ENCODE measurements around the gene ZNF101. TPM values are rescaled to one million over a fixed set of nuclear protein-coding genes. Genes with fewer than 3 reads are reported as not detected.

Gene ZNF101
- total and polyA plus RNA-seq, 9 donors: 2.9 to 12.6 (median 5.6) TPM

DNA sequence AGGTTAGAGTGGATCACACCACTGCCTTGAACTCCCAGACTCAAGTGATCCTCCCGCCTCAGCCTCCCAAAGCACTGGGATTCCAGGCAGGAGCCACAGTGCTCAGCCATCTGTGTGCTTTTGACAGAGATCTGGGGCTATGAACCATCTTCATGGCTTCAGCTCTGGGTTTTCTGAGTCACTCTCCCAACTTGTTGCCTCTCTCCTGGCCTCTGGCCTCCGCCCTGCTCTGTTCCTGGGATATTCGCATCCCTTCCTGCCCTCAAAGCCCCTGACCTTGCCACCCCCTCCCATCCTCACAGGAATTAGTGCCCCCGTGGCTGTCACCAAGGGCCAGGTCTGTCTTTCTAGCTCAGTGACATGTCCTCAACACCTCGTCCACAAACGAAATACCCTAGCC lies 19.5 kb upstream of the ZNF101 start:
- TF ChIP-seq, protein P1, sequence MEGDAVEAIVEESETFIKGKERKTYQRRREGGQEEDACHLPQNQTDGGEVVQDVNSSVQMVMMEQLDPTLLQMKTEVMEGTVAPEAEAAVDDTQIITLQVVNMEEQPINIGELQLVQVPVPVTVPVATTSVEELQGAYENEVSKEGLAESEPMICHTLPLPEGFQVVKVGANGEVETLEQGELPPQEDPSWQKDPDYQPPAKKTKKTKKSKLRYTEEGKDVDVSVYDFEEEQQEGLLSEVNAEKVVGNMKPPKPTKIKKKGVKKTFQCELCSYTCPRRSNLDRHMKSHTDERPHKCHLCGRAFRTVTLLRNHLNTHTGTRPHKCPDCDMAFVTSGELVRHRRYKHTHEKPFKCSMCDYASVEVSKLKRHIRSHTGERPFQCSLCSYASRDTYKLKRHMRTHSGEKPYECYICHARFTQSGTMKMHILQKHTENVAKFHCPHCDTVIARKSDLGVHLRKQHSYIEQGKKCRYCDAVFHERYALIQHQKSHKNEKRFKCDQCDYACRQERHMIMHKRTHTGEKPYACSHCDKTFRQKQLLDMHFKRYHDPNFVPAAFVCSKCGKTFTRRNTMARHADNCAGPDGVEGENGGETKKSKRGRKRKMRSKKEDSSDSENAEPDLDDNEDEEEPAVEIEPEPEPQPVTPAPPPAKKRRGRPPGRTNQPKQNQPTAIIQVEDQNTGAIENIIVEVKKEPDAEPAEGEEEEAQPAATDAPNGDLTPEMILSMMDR (IDR thresholded peaks at IDR 0.05): no peak
- Histone ChIP-seq H3K4me1 (ENCODE audit: insufficient read depth) (no peaks in the 10 kb centered on the region), H3K36me3 (no peaks in the 10 kb centered on the region), H3K27ac (no peak overlapping the region), H3K4me3 (no peak overlapping the region), H3K9me3 (no peaks in the 10 kb centered on the region), H3K27me3 (no peaks in the 10 kb centered on the region)
- WGBS, 3 donors: 83 to 89% (median 83%) methylated on average over 6 of the region's 6 CpGs
- DNase-seq: no peak
- intact Hi-C loops (cut with DNase I): no loop called here

DNA sequence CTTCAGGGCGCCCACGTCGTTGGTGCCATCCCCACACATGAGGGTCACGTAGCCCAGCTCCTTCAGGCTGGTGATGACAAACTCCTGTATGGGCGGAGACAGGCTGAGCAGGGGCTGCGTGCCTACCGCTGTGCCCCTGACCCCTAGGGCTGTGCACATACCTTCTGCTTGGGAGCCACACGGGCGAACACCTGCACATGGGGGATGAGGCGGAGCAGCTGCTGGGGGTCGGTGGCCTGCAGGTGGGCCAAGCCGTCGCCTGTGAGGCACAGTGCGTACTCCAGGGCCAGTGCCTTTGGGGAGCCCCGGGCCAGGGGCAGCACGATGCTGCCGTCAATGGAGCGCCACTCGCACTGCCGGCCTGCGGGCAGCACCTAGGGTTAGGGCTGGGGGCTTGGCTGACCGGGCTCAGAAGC lies 19.1 kb upstream of the ZNF101 start:
- Histone ChIP-seq H3K4me1 (ENCODE audit: insufficient read depth) (no peaks in the 10 kb centered on the region), H3K36me3 (no peaks in the 10 kb centered on the region), H3K27ac (no peak overlapping the region), H3K9me3 (no peaks in the 10 kb centered on the region), H3K4me3 (no peak overlapping the region), H3K27me3 (no peaks in the 10 kb centered on the region)
- intact Hi-C loops (cut with DNase I): no loop called here
- no peak for TF ChIP-seq EP300 (IDR thresholded peaks at IDR 0.05)
- TF ChIP-seq, protein P1 (IDR thresholded peaks at IDR 0.05): no peak
- TF ChIP-seq POLR2A (IDR thresholded peaks at IDR 0.05): no peak
- 85 to 89% (median 89%) methylated on average over 13 to 22 of the region's 22 CpGs for WGBS, 3 donors
- DNase-seq: no peak

DNA sequence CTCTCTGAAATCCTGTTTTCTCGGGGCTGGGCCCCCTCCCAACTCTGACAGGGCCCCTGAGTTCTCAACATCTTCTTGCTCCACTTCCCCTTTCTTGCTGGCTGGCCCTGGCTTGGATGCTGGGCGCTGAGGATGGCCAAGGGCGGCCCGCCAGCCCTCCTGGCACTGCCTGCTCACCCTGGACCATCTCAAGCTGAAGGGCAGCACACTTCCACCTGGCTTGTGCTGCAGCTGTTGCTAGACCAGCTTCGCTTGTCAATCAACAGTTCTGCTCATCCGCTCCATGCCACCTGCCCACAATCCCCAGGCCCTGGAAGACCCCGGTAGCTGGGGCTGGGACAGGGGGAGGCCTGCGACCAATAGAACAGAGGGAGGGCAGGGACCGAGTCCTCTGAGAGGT lies 18.3 kb upstream of the ZNF101 start:
- TF ChIP-seq EP300 (IDR thresholded peaks at IDR 0.05): no peak
- TF ChIP-seq, protein P1 (IDR thresholded peaks at IDR 0.05): no peak
- no peak for TF ChIP-seq POLR2A (IDR thresholded peaks at IDR 0.05)
- H3K4me1 ChIP-seq (ENCODE audit: insufficient read depth): no peaks in the 10 kb centered on the region
- H3K27me3 ChIP-seq: no peaks in the 10 kb centered on the region
- 87 to 95% (median 94%) methylated on average over 9 of the region's 9 CpGs for whole genome bisulfite sequencing, 3 donors
- DNase-seq: no peak
- H3K9me3 ChIP-seq: no peaks in the 10 kb centered on the region
- intact Hi-C loops (cut with DNase I): no loop called here
- H3K27ac ChIP-seq: no peak overlapping the region
- H3K36me3 ChIP-seq: no peaks in the 10 kb centered on the region
- no peak overlapping the region for H3K4me3 ChIP-seq

DNA sequence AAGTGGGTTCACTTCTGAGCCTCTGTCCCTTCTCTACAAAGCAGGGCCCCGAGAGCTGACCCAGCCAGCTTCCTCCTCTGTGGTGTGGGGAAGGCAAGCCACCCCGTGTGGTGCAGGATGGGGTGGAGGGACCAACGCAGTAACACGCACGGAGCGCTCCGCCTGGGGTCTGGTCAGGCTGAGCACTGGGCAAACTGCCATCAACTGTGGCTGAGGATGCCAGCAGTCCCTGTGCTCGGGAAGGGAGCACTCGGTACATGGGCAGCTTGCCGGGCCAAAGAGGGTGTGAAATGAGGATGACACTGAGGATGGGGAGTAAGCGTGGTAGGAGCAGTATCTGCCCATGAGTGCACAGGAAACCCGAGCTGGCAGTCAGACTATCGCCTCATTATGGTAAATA lies 17.6 kb upstream of the ZNF101 start:
- Histone ChIP-seq H3K4me1 (ENCODE audit: insufficient read depth) (no peaks in the 10 kb centered on the region), H3K36me3 (no peaks in the 10 kb centered on the region), H3K4me3 (no peak overlapping the region), H3K9me3 (no peaks in the 10 kb centered on the region), H3K27ac (no peak overlapping the region), H3K27me3 (no peaks in the 10 kb centered on the region)
- no peak for TF ChIP-seq EP300 (IDR thresholded peaks at IDR 0.05)
- TF ChIP-seq, protein P1 (IDR thresholded peaks at IDR 0.05): no peak
- no peak for TF ChIP-seq POLR2A (IDR thresholded peaks at IDR 0.05)
- 57 to 70% (median 58%) methylated on average over 13 of the region's 13 CpGs for WGBS, 3 donors
- intact Hi-C loops (cut with DNase I): no loop called here
- DNase-seq: no peak

Measured in ovary (tissue), 9 donors.